Gastrocnemius medialis (tissue), 4 donors: Measurements from ENCODE around the gene SIDT2. TPM values are rescaled to one million over a fixed set of nuclear protein-coding genes. Genes with fewer than 3 reads are reported as not detected.

ENCODE experiments used
- ATAC-seq, 2 donors: fragments of 150-250 bp; one replicate each; pipeline ENCODE4 v1.9.1; 2016
- DNase-seq, 2 donors: peaks; one replicate each; pipeline ENCODE4 v3.0.0-alpha.2; 2019
- H3K27ac ChIP-seq, 4 donors: fragments of 200-600 bp; sonication (generic); 1 replicate in 1 of 4; 2 replicates in 3 of 4; pipeline ENCODE4 v1.5.1; 2016 to 2018; ENCODE audit warnings: mild to moderate bottlenecking in 2 of 4, moderate library complexity in 1 of 4
- H3K27me3 ChIP-seq, 3 donors: fragments of 200-600 bp; sonication (generic) in 2 of 3; 1 replicate in 1 of 3; 2 replicates in 2 of 3; pipeline versions ENCODE4 v1.5.1 to v1.6.0; 2016 to 2019; ENCODE audit warnings: mild to moderate bottlenecking in 1 of 3, moderate library complexity in 1 of 3
- H3K36me3 ChIP-seq, 2 donors: fragments of 200-600 bp; sonication (generic) in 1 of 2; one replicate each; pipeline ENCODE4 v1.5.1; 2017 to 2018
- H3K4me1 ChIP-seq, 2 donors: fragments of 200-600 bp; sonication (generic) in 1 of 2; one replicate each; pipeline ENCODE4 v1.5.1; 2016 to 2017; ENCODE audit warnings: mild to moderate bottlenecking in 2 of 2
- H3K4me3 ChIP-seq, 4 donors: fragments of 200-600 bp; sonication (generic) in 3 of 4; 1 replicate in 1 of 4; 2 replicates in 3 of 4; pipeline ENCODE4 v1.5.1; 2016 to 2019; ENCODE audit warnings: mild to moderate bottlenecking in 2 of 4
- H3K9me3 ChIP-seq, 3 donors: fragments of 200-600 bp; sonication (generic) in 2 of 3; 1 replicate in 1 of 3; 2 replicates in 2 of 3; pipeline ENCODE4 v1.5.1; 2016 to 2019
- POLR2A ChIP-seq, 2 donors: fragments of 450-650 bp; IDR thresholded peaks; one replicate each; pipeline ENCODE4 v1.6.1; 2017; ENCODE audit warnings: antibody characterized with exemption in 2 of 2, mild to moderate bottlenecking in 2 of 2, moderate library complexity in 2 of 2
- in situ Hi-C, 4 donors: fragments of 200-750 bp; cut with MboI; loops; one replicate each; pipeline versions ENCODE4 v1.15.0 to v1.8.0; 2017; ENCODE audit warnings: low sequenced_read_pairs in 4 of 4
- intact Hi-C: fragments of 100-400 bp; cut with DNase I; formaldehyde crosslinking; loops from one replicate; pipeline ENCODE4 v1.15.1; 2023; ENCODE audit warnings: low total_unique reads
- total RNA-seq, 4 donors: library from RNA; depleted of rRNA; stranded (reverse); fragments of >200 nt; gene quantifications; one replicate each; pipeline versions ENCODE4 v1.1.0 to v1.2.3, GENCODE V29; 2016
- TF ChIP-seq, protein P1 (sequence below), 5 experiments: fragments of 450-650 bp in 3 of 5; fragments of 200-600 bp in 2 of 5; sonication (generic) in 2 of 5; IDR thresholded peaks in 4 of 5; conservative IDR thresholded peaks in 1 of 5; 1 replicate in 4 of 5; 2 replicates in 1 of 5; pipeline ENCODE4 v1.5.1; 2016 to 2019; ENCODE audit warnings: antibody characterized with exemption in 5 of 5, mild to moderate bottlenecking in 3 of 5, moderate library complexity in 3 of 5

The SIDT2 gene
- total RNA-seq, 4 donors from 2014 or later = 14.3 to 33.9 (median 17.7) TPM

- Histone ChIP-seq H3K4me1 (peaks cover 41 to 44% of the 10 kb centered on the region in 2 donors), H3K27ac (peak overlapping the region in 3 of 4 donors; percentile 1 to 87 (median 80)), H3K4me3 (no peak overlapping the region), H3K36me3 (peaks cover 0 to 46% of the 10 kb centered on the region in 2 donors), H3K27me3 (no peaks in the 10 kb centered on the region), H3K9me3 (no peaks in the 10 kb centered on the region)
- ATAC-seq (no peak), DNase-seq (no peak)
- TF ChIP-seq, protein P1, sequence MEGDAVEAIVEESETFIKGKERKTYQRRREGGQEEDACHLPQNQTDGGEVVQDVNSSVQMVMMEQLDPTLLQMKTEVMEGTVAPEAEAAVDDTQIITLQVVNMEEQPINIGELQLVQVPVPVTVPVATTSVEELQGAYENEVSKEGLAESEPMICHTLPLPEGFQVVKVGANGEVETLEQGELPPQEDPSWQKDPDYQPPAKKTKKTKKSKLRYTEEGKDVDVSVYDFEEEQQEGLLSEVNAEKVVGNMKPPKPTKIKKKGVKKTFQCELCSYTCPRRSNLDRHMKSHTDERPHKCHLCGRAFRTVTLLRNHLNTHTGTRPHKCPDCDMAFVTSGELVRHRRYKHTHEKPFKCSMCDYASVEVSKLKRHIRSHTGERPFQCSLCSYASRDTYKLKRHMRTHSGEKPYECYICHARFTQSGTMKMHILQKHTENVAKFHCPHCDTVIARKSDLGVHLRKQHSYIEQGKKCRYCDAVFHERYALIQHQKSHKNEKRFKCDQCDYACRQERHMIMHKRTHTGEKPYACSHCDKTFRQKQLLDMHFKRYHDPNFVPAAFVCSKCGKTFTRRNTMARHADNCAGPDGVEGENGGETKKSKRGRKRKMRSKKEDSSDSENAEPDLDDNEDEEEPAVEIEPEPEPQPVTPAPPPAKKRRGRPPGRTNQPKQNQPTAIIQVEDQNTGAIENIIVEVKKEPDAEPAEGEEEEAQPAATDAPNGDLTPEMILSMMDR (IDR thresholded peaks at IDR 0.05 in 4 of 5, conservative IDR thresholded peaks at IDR 0.05 in 1 of 5) = no peak
- no peak for TF ChIP-seq POLR2A (IDR thresholded peaks at IDR 0.05)
- in situ Hi-C loops = loop anchor here (10.0 kb wide), 4 partner anchors 109 to 439 kb away; partner anchors contain the start of gene ZPR1 (in 1 of the 4)
- intact Hi-C loops = no loop called here
Observed at GRCh38 chr11:117223741-117224689, 45.5 kb downstream of the SIDT2 start.

DNA sequence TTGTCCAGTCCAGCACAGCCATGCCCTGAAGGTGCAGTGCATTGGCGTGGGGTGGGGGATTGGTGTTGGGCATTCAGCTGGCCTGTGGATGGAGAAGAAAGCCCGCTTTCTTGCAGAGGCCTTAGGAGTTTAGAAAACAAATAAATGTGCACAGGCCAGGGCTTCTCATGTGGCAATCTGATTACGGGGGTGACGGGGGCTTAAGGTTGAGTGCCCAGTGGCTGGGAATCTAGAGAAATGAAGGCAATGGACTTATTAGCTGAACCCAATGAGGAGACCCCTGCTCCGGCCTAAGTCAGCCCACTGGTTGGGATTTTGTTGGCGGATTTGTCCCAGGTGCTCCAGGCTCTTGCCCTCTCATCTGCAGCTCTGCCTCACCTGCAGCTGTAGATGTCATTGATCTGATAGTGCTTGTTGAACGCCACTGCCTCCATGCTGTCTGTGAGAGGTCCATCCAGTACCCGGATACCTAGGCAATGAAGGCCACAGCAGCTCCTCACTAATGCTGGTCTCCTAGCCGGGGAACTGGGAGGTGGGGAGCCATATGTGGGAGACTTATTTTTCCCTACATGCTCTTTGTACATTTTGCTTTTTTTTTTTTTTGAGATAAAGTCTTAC is 47.1 kb downstream of the SIDT2 start:
- no peak for TF ChIP-seq POLR2A (IDR thresholded peaks at IDR 0.05)
- TF ChIP-seq, protein P1 (IDR thresholded peaks at IDR 0.05 in 4 of 5, conservative IDR thresholded peaks at IDR 0.05 in 1 of 5) = no peak
- Histone ChIP-seq H3K4me1 (peaks cover 27 to 36% of the 10 kb centered on the region in 2 donors), H3K9me3 (no peaks in the 10 kb centered on the region), H3K27me3 (no peaks in the 10 kb centered on the region), H3K36me3 (peaks cover 0 to 52% of the 10 kb centered on the region in 2 donors), H3K27ac (no peak overlapping the region), H3K4me3 (no peak overlapping the region)
- intact Hi-C loops (loop anchor here (1.0 to 2.0 kb wide), 3 partner anchors 46 to 435 kb away; partner anchors contain the start of gene APOA5), in situ Hi-C loops (loop anchor here (5.0 to 25.0 kb wide), 7 partner anchors 43 to 441 kb away; partner anchors contain the start of genes SIDT2 (in 1 of the 4) and ZPR1 (in 1 of the 4))
- DNase-seq (no peak), ATAC-seq (no peak)

GRCh38 chr11:117226388-117227385 is 48.1 kb downstream of the SIDT2 start:
- ATAC-seq (peak; percentile 78 to 80), DNase-seq (peak; percentile 32 to 67)
- Histone ChIP-seq H3K4me3 (no peak overlapping the region), H3K36me3 (peaks cover 0 to 52% of the 10 kb centered on the region in 2 donors), H3K9me3 (no peaks in the 10 kb centered on the region), H3K27ac (no peak overlapping the region), H3K27me3 (no peaks in the 10 kb centered on the region), H3K4me1 (peaks cover 25 to 36% of the 10 kb centered on the region in 2 donors)
- in situ Hi-C loops = loop anchor here (5.0 to 25.0 kb wide), 7 partner anchors 44 to 442 kb away; partner anchors contain the start of genes SIDT2 (in 1 of the 4) and ZPR1 (in 1 of the 4)
- intact Hi-C loops = loop anchor here (1.0 to 2.0 kb wide), 3 partner anchors 47 to 436 kb away; partner anchors contain the start of gene APOA5
- TF ChIP-seq, protein P1 (IDR thresholded peaks at IDR 0.05 in 4 of 5, conservative IDR thresholded peaks at IDR 0.05 in 1 of 5) = peak; percentile 78 to 85 (median 82)
- TF ChIP-seq POLR2A (IDR thresholded peaks at IDR 0.05) = no peak

- intact Hi-C loops (no loop called here), in situ Hi-C loops (loop anchor here (5.0 to 25.0 kb wide), 7 partner anchors 46 to 443 kb away; partner anchors contain the start of genes SIDT2 (in 1 of the 4) and ZPR1 (in 1 of the 4))
- DNase-seq (no peak), ATAC-seq (no peak)
- no peaks in the 10 kb centered on the region for H3K27me3 ChIP-seq
- no peak overlapping the region for H3K27ac ChIP-seq
- no peaks in the 10 kb centered on the region for H3K9me3 ChIP-seq
- TF ChIP-seq POLR2A (IDR thresholded peaks at IDR 0.05) = no peak
- TF ChIP-seq, protein P1 (IDR thresholded peaks at IDR 0.05 in 4 of 5, conservative IDR thresholded peaks at IDR 0.05 in 1 of 5) = no peak
- H3K4me1 ChIP-seq = peaks cover 11 to 26% of the 10 kb centered on the region in 2 donors
- no peak overlapping the region for H3K4me3 ChIP-seq
- peaks cover 0 to 52% of the 10 kb centered on the region in 2 donors for H3K36me3 ChIP-seq
Observed at GRCh38 chr11:117228091-117228490, 49.5 kb downstream of the SIDT2 start.
